K562 (cell line): ENCODE results near the gene DHRS12. TPM values are rescaled to one million over a fixed set of nuclear protein-coding genes. Genes with fewer than 3 reads are reported as not detected.

Experiments
- BACH1 ChIP-seq: fragments of 200-800 bp; sonication (Bioruptor generic); IDR thresholded peaks from 2 replicates; pipeline ENCODE4 v1.6.1; 2016; ENCODE audit warnings: missing genetic modification characterization, missing compliant biosample characterization
- CC2D1A ChIP-seq: fragments of 450-650 bp; IDR thresholded peaks from 2 replicates; pipeline ENCODE4 v1.6.1; 2017; ENCODE audit warnings: mild to moderate bottlenecking
- CTCF ChIP-seq, 3 experiments: IDR thresholded peaks in 2 of 3; conservative IDR thresholded peaks in 1 of 3; 2 replicates each; pipeline ENCODE4 v1.5.1; 2011 to 2012; ENCODE audit warnings: low read length in 3 of 3, mild to moderate bottlenecking in 3 of 3, control low read depth in 2 of 3, improper control_type of control experiment in 1 of 3, inconsistent platforms in 1 of 3, low read depth in 1 of 3, mixed read lengths in 1 of 3, moderate library complexity in 1 of 3; ENCODE audit not compliant: insufficient read depth in 2 of 3
- DDX20 ChIP-seq: fragments of 450-650 bp; IDR thresholded peaks from 2 replicates; pipeline ENCODE4 v1.6.1; 2016; ENCODE audit warnings: missing genetic modification characterization, low read depth, mild to moderate bottlenecking, missing compliant biosample characterization, moderate library complexity
- ELK3 ChIP-seq: fragments of 450-650 bp; formaldehyde crosslinking; IDR thresholded peaks from 2 replicates; pipeline ENCODE4 v1.4.0; 2020; ENCODE audit warnings: mild to moderate bottlenecking
- FOXJ2 ChIP-seq: fragments of 200-800 bp; sonication (Bioruptor generic); IDR thresholded peaks from 2 replicates; pipeline ENCODE4 v1.6.1; 2016; ENCODE audit warnings: missing genetic modification characterization, missing compliant biosample characterization
- HDAC1 ChIP-seq, 2 experiments: fragments of 450-650 bp; IDR thresholded peaks; 2 replicates each; pipeline ENCODE4 v1.6.1; 2016 to 2017; ENCODE audit warnings: inconsistent platforms in 1 of 2, mild to moderate bottlenecking in 1 of 2, moderate library complexity in 1 of 2
- HNRNPK ChIP-seq: fragments of 200-400 bp; formaldehyde crosslinking; IDR thresholded peaks from one replicate; pipeline ENCODE4 v1.6.1; 2018; ENCODE audit warnings: mild to moderate bottlenecking, low read depth, low read length; ENCODE audit not compliant: poor library complexity, severe bottlenecking
- PRMT5 ChIP-seq: sonication (generic); formaldehyde crosslinking; IDR thresholded peaks from 2 replicates; pipeline ENCODE4 v1.5.0; 2020; ENCODE audit warnings: missing genetic modification reagents
- ZEB2 ChIP-seq: fragments of 450-650 bp; IDR thresholded peaks from 2 replicates; pipeline ENCODE4 v1.6.1; 2016
- ZNF316 ChIP-seq: fragments of 450-650 bp; IDR thresholded peaks from 2 replicates; pipeline ENCODE4 v1.6.1; 2016
- ZNF395 ChIP-seq: fragments of 200-800 bp; sonication (Bioruptor generic); IDR thresholded peaks from 2 replicates; pipeline ENCODE4 v1.6.1; 2017; ENCODE audit warnings: missing genetic modification characterization, missing compliant biosample characterization
- polyA plus RNA-seq, 8 experiments: library from polyadenylated mRNA; depleted of rRNA in 4 of 8; stranded (reverse) in 5 of 8; unstranded in 3 of 8; fragments of >200 nt; fragmentation: Nextera tagmentation in 2 of 8; fragmentation: Illumina TruSeq in 1 of 8; extraction: Ambion mirVana in 2 of 8; extraction: Trizol in 1 of 8; gene quantifications; 2 replicates each; pipeline versions ENCODE4 v1.2.1 to v1.2.3, GENCODE V29; 2011 to 2014; ENCODE audit warnings: inconsistent platforms in 1 of 8, missing spikeins in 1 of 8
- total RNA-seq, 7 experiments: library from RNA; depleted of rRNA in 6 of 7; stranded (reverse); fragments of >200 nt in 6 of 7; fragmentation: Illumina TruSeq in 2 of 7; extraction: Trizol in 2 of 7; gene quantifications; 2 replicates each; pipeline versions ENCODE4 v1.2.1 to v1.2.3, GENCODE V29; 2011 to 2021; ENCODE audit warnings: low replicate concordance in 1 of 7
- TF ChIP-seq, protein P1 (sequence below), 2 experiments: fragments of 450-650 bp in 1 of 2; IDR thresholded peaks; 2 replicates each; pipeline ENCODE4 v1.6.1; 2011 to 2017; ENCODE audit warnings: low read depth in 2 of 2, antibody characterized with exemption in 1 of 2, borderline replicate concordance in 1 of 2, low read length in 1 of 2, mild to moderate bottlenecking in 1 of 2, mixed read lengths in 1 of 2; ENCODE audit not compliant: control insufficient read depth in 1 of 2
- TF ChIP-seq, protein P2 (sequence below), 2 experiments: fragments of 450-650 bp in 1 of 2; sonication (generic) in 1 of 2; formaldehyde crosslinking in 1 of 2; IDR thresholded peaks in 1 of 2; conservative IDR thresholded peaks in 1 of 2; 2 replicates each; pipeline versions ENCODE4 v1.6.1 to v1.8.1; 2016 to 2023; ENCODE audit warnings: mild to moderate bottlenecking in 2 of 2, moderate library complexity in 2 of 2, inconsistent platforms in 1 of 2, missing genetic modification reagents in 1 of 2
- TF ChIP-seq, protein P3 (sequence below): sonication (generic); formaldehyde crosslinking; IDR thresholded peaks from 2 replicates; pipeline ENCODE4 v1.8.1; 2023; ENCODE audit warnings: mild to moderate bottlenecking, missing genetic modification reagents

The DHRS12 gene
- total and polyA plus RNA-seq, 9 of the 15 experiments (the other 6 are each of a cell fraction or from before 2014, with no cell fraction given): 0.62 to 2.7 (median 0.98) TPM

DNA sequence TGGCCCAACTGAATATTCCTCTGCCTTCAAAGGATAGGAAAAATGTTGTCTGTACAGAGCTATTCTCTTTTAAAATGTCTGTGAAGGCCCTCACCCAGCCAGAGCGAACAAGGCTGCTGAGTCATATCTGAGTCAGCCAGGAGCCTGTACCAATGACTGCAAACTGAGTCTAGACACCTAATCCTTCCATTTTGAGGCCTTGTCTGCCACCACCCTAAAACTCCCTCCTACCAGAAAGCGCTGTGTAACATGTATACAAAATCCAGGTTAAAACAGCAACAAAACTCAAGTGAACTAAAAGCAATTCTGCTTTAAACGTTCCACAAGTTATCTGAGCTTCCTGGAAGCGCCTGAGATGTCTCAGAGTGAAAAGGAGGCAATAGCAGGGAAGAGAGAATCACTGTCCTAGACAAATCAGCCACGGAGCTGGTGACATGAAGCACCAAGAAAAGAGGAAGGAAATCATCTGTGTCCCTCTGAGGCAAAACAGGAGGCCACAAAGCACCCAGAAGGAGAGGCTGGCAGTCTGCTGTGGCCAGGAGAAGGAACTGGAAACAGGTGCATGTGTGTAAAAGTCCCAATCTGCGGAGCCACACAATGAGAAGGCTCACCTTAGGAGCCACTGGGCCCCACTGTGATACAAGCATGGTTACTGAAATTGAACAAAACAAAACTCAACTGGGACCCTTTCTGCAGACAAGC is 10.2 kb downstream of the DHRS12 start (continued):
- TF ChIP-seq, protein P1, sequence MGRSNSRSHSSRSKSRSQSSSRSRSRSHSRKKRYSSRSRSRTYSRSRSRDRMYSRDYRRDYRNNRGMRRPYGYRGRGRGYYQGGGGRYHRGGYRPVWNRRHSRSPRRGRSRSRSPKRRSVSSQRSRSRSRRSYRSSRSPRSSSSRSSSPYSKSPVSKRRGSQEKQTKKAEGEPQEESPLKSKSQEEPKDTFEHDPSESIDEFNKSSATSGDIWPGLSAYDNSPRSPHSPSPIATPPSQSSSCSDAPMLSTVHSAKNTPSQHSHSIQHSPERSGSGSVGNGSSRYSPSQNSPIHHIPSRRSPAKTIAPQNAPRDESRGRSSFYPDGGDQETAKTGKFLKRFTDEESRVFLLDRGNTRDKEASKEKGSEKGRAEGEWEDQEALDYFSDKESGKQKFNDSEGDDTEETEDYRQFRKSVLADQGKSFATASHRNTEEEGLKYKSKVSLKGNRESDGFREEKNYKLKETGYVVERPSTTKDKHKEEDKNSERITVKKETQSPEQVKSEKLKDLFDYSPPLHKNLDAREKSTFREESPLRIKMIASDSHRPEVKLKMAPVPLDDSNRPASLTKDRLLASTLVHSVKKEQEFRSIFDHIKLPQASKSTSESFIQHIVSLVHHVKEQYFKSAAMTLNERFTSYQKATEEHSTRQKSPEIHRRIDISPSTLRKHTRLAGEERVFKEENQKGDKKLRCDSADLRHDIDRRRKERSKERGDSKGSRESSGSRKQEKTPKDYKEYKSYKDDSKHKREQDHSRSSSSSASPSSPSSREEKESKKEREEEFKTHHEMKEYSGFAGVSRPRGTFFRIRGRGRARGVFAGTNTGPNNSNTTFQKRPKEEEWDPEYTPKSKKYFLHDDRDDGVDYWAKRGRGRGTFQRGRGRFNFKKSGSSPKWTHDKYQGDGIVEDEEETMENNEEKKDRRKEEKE (IDR thresholded peaks at IDR 0.05; ENCODE audit: borderline replicate concordance in 1 of 2, control insufficient read depth in 1 of 2, low read depth in 2 of 2, low read length in 1 of 2): no peak
- TF ChIP-seq FOXJ2 (tag) (no peak), ZNF316 (peak; percentile 89), ZNF395 (CRISPR knock-in tag) (no peak), CC2D1A (no peak), BACH1 (tag) (peak; percentile 88), ZEB2 (no peak), HDAC1 (IDR thresholded peaks at IDR 0.05) (no peak), DDX20 (no peak), CTCF (IDR thresholded peaks at IDR 0.05 in 2 of 3, conservative IDR thresholded peaks at IDR 0.05 in 1 of 3; ENCODE audit: insufficient read depth in 2 of 3, low read depth in 1 of 3, low read length in 3 of 3) (no peak), PRMT5 (no peak), ELK3 (no peak), HNRNPK (no peak)
- TF ChIP-seq, protein P2, sequence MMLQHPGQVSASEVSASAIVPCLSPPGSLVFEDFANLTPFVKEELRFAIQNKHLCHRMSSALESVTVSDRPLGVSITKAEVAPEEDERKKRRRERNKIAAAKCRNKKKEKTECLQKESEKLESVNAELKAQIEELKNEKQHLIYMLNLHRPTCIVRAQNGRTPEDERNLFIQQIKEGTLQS (IDR thresholded peaks at IDR 0.05): peak; percentile 87
- TF ChIP-seq, protein P2 (CRISPR knock-in tag; conservative IDR thresholded peaks at IDR 0.05): no peak
- TF ChIP-seq, protein P3, sequence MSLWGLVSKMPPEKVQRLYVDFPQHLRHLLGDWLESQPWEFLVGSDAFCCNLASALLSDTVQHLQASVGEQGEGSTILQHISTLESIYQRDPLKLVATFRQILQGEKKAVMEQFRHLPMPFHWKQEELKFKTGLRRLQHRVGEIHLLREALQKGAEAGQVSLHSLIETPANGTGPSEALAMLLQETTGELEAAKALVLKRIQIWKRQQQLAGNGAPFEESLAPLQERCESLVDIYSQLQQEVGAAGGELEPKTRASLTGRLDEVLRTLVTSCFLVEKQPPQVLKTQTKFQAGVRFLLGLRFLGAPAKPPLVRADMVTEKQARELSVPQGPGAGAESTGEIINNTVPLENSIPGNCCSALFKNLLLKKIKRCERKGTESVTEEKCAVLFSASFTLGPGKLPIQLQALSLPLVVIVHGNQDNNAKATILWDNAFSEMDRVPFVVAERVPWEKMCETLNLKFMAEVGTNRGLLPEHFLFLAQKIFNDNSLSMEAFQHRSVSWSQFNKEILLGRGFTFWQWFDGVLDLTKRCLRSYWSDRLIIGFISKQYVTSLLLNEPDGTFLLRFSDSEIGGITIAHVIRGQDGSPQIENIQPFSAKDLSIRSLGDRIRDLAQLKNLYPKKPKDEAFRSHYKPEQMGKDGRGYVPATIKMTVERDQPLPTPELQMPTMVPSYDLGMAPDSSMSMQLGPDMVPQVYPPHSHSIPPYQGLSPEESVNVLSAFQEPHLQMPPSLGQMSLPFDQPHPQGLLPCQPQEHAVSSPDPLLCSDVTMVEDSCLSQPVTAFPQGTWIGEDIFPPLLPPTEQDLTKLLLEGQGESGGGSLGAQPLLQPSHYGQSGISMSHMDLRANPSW (CRISPR knock-in tag): no peak
